Measurements from ENCODE around the gene LEFTY1. TPM values are rescaled to one million over a fixed set of nuclear protein-coding genes. Genes with fewer than 3 reads are reported as not detected.

The LEFTY1 gene
- total and polyA plus RNA-seq, 2 of the 13 experiments (the other 11 are each of a cell fraction or from before 2014, with no cell fraction given), result 0.29 to 0.79 TPM

GRCh38 chr1:225907341-225907740, 18.4 kb upstream of the LEFTY1 start:
- no peak for TF ChIP-seq ZNF841 (CRISPR knock-in tag; IDR thresholded peaks at IDR 0.05; ENCODE audit: borderline replicate concordance)
- TF ChIP-seq SALL2 (CRISPR knock-in tag; IDR thresholded peaks at IDR 0.05), result no peak
- TF ChIP-seq MBNL3 (CRISPR knock-in tag; conservative IDR thresholded peaks at IDR 0.05), result no peak
- no peak for TF ChIP-seq KDM1A (CRISPR knock-in tag; IDR thresholded peaks at IDR 0.05)
- TF ChIP-seq CBX1 (IDR thresholded peaks at IDR 0.05; ENCODE audit: low read depth), result no peak
- TF ChIP-seq ZNF230 (CRISPR knock-in tag; IDR thresholded peaks at IDR 0.05), result no peak
- TF ChIP-seq NBN (conservative IDR thresholded peaks at IDR 0.05), result no peak
- TF ChIP-seq EEA1 (CRISPR knock-in tag; IDR thresholded peaks at IDR 0.05; ENCODE audit: borderline replicate concordance), result no peak
- TF ChIP-seq CBX2 (IDR thresholded peaks at IDR 0.05; ENCODE audit: low read depth, low read length), result no peak
- TF ChIP-seq CBX2 (CRISPR knock-in tag; IDR thresholded peaks at IDR 0.05; ENCODE audit: low read depth), result no peak
- no peak for TF ChIP-seq TBX2 (CRISPR knock-in tag; IDR thresholded peaks at IDR 0.05; ENCODE audit: borderline replicate concordance)
- no peak for TF ChIP-seq SATB2 (CRISPR knock-in tag; IDR thresholded peaks at IDR 0.05)
- TF ChIP-seq ZNF883 (CRISPR knock-in tag; IDR thresholded peaks at IDR 0.05; ENCODE audit: not compliant biosample characterization), result no peak
- TF ChIP-seq HIC2 (CRISPR knock-in tag; IDR thresholded peaks at IDR 0.05; ENCODE audit: low read depth), result no peak
- no peak for TF ChIP-seq NFE2L1 (CRISPR knock-in tag; IDR thresholded peaks at IDR 0.05; ENCODE audit: borderline replicate concordance)
- TF ChIP-seq ZNF30 (CRISPR knock-in tag; IDR thresholded peaks at IDR 0.05), result no peak
- no peak overlapping the region for H3K9ac ChIP-seq (ENCODE audit: insufficient read depth, low read depth, low read length)
- ATAC-seq, result no peak
- in situ Hi-C loops (cut with HindIII; ENCODE audit: extremely low pct_ligation_motif_present, low pct_unique_long_range_greater_than_20kb) (no loop called here), intact Hi-C loops (cut with micrococcal nuclease; ENCODE audit: unreplicated experiment) (no loop called here)
- no peak overlapping the region for H3K4me2 ChIP-seq (ENCODE audit: low read depth, low read length)
- no TSS peak for BruUV-seq (replicated peaks)
- no peaks in the 10 kb centered on the region for H4K20me1 ChIP-seq (ENCODE audit: insufficient read depth, low read length)
- H3K4me3 ChIP-seq (replicated peaks in 1 of 3; ENCODE audit: insufficient read depth in 1 of 3, low read depth in 2 of 3, low read length in 3 of 3), result no peak overlapping the region
- no peaks in the 10 kb centered on the region for H3K36me3 ChIP-seq (replicated peaks in 1 of 2; ENCODE audit: control insufficient read depth in 1 of 2, insufficient read depth in 2 of 2, low read length in 2 of 2)
- no peak for DNase-seq (ENCODE audit: low spot score)
- no peaks in the 10 kb centered on the region for H3K9me3 ChIP-seq (ENCODE audit: low read length)
- no peak overlapping the region for H3K27ac ChIP-seq (ENCODE audit: extremely low read length, insufficient read depth, low read length)
- H3K4me1 ChIP-seq (ENCODE audit: insufficient read depth, low read length), result peaks cover 27% of the 10 kb centered on the region
- WGBS (ENCODE audit: low lambda C conversion rate), result no CpG with 5 or more reads among the region's 7 CpGs
- POLR2A ChIA-PET, result no interaction called here
- peaks cover 4 to 12% of the 10 kb centered on the region in 2 experiments; a peak in 4 of 5 replicates for H3K27me3 ChIP-seq (ENCODE audit: control insufficient read depth in 1 of 2, insufficient read depth in 2 of 2, low read length in 2 of 2)
- no peaks in the 10 kb centered on the region for H3K79me2 ChIP-seq (ENCODE audit: insufficient read depth, low read length)
- H2AFZ ChIP-seq (ENCODE audit: low read length), result no peak overlapping the region
- no peak for FAIRE-seq
- CTCF ChIA-PET (ENCODE audit: low intra/inter-chr PET ratio, low total read pairs), result no interaction called here
